ENCODE results near the gene OR52I2.
A peak's percentile ranks its signal among the peaks of the same experiment; 100 is the strongest.

OR52I2 gene

GRCh38 chr11:4581443-4581842 lies at the start of gene OR52I2:
Gene OR52I2 (plus strand): TSS chr11:4581743.
- DNase-seq = no peak

GRCh38 chr11:4539603-4540219 lies 41.8 kb upstream of the OR52I2 start:
- peak; percentile 51 to 57 for DNase-seq

GRCh38 chr11:4541071-4541470 lies 40.5 kb upstream of the OR52I2 start:
- no peak for DNase-seq

- no peak for DNase-seq
Measured at GRCh38 chr11:4543561-4543960, 38.0 kb upstream of the OR52I2 start.

GRCh38 chr11:4544891-4545290 lies 36.7 kb upstream of the OR52I2 start, which contains the start of gene OR52M1:
Gene OR52M1 (plus strand): TSS chr11:4545191. CDS start chr11:4545191, 0 bp downstream.
- no peak for DNase-seq

GRCh38 chr11:4546878-4547277 lies 34.7 kb upstream of the OR52I2 start:
- no peak for DNase-seq

- DNase-seq = no peak
Measured at GRCh38 chr11:4547416-4547815, 34.1 kb upstream of the OR52I2 start.

GRCh38 chr11:4551346-4551979 lies 30.1 kb upstream of the OR52I2 start:
- no peak for DNase-seq

- DNase-seq = no peak
Measured at GRCh38 chr11:4559527-4560440, 21.8 kb upstream of the OR52I2 start.

GRCh38 chr11:4560467-4560866 lies 21.1 kb upstream of the OR52I2 start:
- DNase-seq = no peak

GRCh38 chr11:4565371-4565770 lies 16.2 kb upstream of the OR52I2 start:
- no peak for DNase-seq

GRCh38 chr11:4569075-4569474 lies 12.5 kb upstream of the OR52I2 start:
- no peak for DNase-seq

GRCh38 chr11:4576880-4577279 lies 4.7 kb upstream of the OR52I2 start:
- no peak for DNase-seq

- no peak for DNase-seq
Measured at GRCh38 chr11:4577761-4578160, 3.8 kb upstream of the OR52I2 start.

GRCh38 chr11:4578624-4579023 lies 2.9 kb upstream of the OR52I2 start:
- no peak for DNase-seq

- no peak for DNase-seq
Measured at GRCh38 chr11:4580124-4580523, 1.4 kb upstream of the OR52I2 start.

GRCh38 chr11:4589017-4589416 lies 7.5 kb downstream of the OR52I2 start:
- DNase-seq = no peak

- no peak for DNase-seq
Measured at GRCh38 chr11:4593739-4594138, 12.2 kb downstream of the OR52I2 start, which contains the start of gene OR52I1. Gene OR52I1 (plus strand): TSS chr11:4594039. CDS start chr11:4594039, 0 bp downstream.

- no peak for DNase-seq
Measured at GRCh38 chr11:4605057-4605456, 23.5 kb downstream of the OR52I2 start.

- no peak for DNase-seq
Measured at GRCh38 chr11:4606231-4607015, 24.9 kb downstream of the OR52I2 start.

GRCh38 chr11:4607096-4607495 lies 25.6 kb downstream of the OR52I2 start:
- DNase-seq = no peak

GRCh38 chr11:4607781-4608666 lies 26.5 kb downstream of the OR52I2 start, which contains the start of gene TRIM68:
Gene TRIM68 (minus strand): TSS chr11:4608231. CDS start chr11:4605504, 2,727 bp downstream.
- DNase-seq = peak; percentile 92 to 95
